ENCODE results near the gene SCNN1G.

Gene SCNN1G, protein sequence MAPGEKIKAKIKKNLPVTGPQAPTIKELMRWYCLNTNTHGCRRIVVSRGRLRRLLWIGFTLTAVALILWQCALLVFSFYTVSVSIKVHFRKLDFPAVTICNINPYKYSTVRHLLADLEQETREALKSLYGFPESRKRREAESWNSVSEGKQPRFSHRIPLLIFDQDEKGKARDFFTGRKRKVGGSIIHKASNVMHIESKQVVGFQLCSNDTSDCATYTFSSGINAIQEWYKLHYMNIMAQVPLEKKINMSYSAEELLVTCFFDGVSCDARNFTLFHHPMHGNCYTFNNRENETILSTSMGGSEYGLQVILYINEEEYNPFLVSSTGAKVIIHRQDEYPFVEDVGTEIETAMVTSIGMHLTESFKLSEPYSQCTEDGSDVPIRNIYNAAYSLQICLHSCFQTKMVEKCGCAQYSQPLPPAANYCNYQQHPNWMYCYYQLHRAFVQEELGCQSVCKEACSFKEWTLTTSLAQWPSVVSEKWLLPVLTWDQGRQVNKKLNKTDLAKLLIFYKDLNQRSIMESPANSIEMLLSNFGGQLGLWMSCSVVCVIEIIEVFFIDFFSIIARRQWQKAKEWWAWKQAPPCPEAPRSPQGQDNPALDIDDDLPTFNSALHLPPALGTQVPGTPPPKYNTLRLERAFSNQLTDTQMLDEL

DNA sequence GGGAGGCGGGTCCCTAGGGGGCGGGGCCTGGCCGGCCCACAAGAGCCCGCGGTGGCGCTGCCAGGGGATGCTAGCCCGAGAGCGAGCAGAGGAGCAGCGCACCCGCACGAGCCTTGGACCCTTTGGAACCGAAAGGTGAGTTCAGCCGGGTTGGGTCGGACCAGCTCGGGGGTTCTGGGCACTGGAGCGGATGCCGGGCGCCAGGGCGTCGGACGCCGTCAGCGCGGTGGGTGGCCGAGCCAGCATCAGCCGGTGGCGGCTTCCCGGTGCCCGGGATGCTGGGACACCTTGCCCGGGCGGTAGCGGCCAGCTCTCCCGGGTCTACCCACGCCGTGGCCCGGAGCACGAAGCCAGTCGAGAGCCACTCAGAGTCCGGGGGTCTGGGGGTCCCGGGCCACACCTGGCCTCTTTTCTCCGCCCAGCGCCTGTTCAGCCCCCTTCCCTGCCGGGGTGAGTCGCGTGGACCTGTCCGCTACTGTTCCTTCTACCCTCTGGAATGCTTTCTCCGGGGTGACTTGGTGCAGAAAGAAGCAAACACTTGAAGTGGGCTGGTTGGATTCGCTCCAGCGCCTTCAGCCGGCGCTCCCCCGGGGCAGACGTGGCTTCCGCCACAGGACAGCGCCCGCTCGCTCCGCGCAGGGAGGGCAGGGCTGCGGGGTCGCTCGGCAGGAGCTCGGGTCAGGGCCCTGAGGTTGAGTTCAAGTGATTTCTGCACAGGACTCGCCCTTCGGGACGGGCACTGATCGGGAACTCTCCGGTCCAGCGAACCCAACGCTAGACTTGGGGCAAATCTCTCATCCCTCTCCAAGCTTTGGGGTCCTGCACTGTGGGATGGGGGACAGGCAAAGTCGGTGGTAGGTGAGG lies at the start of gene SCNN1G:
Gene SCNN1G, plus strand, starts transcription at position 67 of the 864 bp plus-strand sequence. CDS start 3,527 bp downstream, outside the sequence.
- DNase-seq (ENCODE audit: low read depth): no peak
- in situ Hi-C loops (cut with HindIII; ENCODE audit: low sequenced_read_pairs): loop anchor here (25.0 kb wide), 1 partner anchor 254 kb away; no protein-coding TSS in a partner anchor
- TF ChIP-seq, protein P1, sequence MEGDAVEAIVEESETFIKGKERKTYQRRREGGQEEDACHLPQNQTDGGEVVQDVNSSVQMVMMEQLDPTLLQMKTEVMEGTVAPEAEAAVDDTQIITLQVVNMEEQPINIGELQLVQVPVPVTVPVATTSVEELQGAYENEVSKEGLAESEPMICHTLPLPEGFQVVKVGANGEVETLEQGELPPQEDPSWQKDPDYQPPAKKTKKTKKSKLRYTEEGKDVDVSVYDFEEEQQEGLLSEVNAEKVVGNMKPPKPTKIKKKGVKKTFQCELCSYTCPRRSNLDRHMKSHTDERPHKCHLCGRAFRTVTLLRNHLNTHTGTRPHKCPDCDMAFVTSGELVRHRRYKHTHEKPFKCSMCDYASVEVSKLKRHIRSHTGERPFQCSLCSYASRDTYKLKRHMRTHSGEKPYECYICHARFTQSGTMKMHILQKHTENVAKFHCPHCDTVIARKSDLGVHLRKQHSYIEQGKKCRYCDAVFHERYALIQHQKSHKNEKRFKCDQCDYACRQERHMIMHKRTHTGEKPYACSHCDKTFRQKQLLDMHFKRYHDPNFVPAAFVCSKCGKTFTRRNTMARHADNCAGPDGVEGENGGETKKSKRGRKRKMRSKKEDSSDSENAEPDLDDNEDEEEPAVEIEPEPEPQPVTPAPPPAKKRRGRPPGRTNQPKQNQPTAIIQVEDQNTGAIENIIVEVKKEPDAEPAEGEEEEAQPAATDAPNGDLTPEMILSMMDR (IDR thresholded peaks at IDR 0.05; ENCODE audit: low read depth, low read length, missing control alignments): no peak
- peak within 1 kb of the TSS; percentile 26 for H3K4me3 ChIP-seq (ENCODE audit: low read depth, low read length)

DNA sequence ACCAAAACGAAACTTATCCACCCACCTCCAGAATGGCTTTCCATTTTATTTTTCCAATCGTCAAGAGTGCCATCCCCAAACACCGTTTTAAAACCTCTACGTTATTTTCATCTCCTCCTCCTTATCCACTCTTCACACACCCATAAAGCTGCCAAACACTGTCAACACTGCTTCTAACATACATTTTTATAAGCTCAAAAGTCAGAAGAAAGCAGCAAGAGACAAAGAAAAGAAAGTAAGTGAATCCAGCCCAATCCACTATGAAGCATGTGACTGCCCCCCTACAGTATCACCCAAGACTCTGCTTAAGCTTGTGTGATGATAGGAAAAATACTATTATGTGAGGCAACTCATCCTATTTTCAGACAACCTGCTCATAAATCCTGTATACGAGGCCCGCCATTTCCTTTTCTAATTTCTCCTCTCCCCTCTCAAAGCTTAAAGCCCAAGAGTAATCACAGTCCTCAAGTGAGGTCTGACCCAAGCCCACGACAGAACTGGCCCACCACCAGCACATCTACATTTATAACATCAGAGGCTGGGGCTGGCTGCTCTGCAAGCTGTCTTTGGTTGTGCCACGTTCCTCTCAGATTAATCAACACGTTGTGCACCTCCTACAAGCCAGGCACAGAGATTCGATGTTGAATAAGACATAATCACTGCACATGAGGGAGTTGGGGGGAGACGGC lies 49.6 kb upstream of the SCNN1G start:
- TF ChIP-seq, protein P1 (IDR thresholded peaks at IDR 0.05; ENCODE audit: low read depth, low read length, missing control alignments): no peak
- in situ Hi-C loops (cut with HindIII; ENCODE audit: low sequenced_read_pairs): no loop called here
- no peak overlapping the region for H3K4me3 ChIP-seq (ENCODE audit: low read depth, low read length)
- no peak for DNase-seq (ENCODE audit: low read depth)

DNA sequence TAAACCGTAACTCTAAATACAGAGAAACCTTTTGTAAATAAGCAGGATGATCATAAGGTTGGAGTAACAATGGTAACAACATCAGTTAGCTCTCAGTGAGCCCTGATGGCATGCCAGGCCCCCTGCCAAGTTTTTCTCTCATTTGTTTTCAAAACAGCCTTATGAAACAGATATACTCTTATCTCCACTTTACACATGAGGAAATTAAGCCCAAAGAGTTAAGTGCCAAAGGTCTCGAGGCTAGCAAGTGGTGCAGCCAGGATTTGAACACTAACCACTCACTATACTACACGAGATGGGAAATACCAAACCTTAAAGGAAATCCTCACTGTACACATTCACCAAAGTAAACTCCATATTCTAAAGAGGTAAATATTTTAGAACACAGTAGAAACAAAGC lies 48.3 kb upstream of the SCNN1G start:
- TF ChIP-seq, protein P1 (IDR thresholded peaks at IDR 0.05; ENCODE audit: low read depth, low read length, missing control alignments): no peak
- in situ Hi-C loops (cut with HindIII; ENCODE audit: low sequenced_read_pairs): no loop called here

DNA sequence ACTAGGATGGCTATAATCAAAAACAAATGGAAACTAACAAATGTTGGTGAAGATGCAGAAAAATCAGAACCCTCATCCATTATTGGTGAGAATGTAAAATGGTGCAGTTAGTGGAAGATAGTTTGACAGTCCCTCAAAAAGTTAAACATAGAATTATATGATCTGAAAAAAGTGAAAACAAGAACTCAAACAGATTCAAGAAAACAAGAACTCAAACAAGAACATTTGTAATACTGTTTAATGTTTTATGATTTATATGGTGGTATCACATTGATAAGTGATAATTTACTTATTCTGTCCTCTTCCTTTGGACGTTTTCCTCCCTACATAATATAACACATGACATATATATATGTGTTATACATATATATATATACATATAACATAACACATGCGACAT lies 45.3 kb upstream of the SCNN1G start:
- no peak overlapping the region for H3K4me3 ChIP-seq (ENCODE audit: low read depth, low read length)
- in situ Hi-C loops (cut with HindIII; ENCODE audit: low sequenced_read_pairs): no loop called here

More for the DNA sequence above, 48.3 kb upstream of the SCNN1G start:
- no peak for DNase-seq (ENCODE audit: low read depth)
- H3K4me3 ChIP-seq (ENCODE audit: low read depth, low read length): no peak overlapping the region

DNA sequence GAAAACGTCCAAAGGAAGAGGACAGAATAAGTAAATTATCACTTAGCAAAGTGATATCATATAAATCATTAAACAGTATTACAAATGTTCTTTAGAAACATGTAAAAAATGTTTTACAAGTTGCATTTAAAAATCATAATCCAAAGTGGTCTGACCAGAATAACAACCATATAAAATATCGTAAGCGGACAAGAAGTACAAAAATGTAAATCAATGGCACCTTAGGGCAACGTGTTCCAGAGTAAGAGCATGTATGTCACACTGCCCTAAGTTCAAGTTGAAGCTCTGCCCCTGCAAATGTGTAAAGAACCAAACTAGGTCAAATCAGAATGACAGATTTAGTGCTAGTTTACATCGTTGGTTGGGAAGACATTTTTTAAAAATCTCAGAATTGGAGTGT lies 44.7 kb upstream of the SCNN1G start:
- in situ Hi-C loops (cut with HindIII; ENCODE audit: low sequenced_read_pairs): no loop called here
- TF ChIP-seq, protein P1 (IDR thresholded peaks at IDR 0.05; ENCODE audit: low read depth, low read length, missing control alignments): no peak
- no peak for DNase-seq (ENCODE audit: low read depth)
- no peak overlapping the region for H3K4me3 ChIP-seq (ENCODE audit: low read depth, low read length)

More for the DNA sequence above, 45.3 kb upstream of the SCNN1G start:
- TF ChIP-seq, protein P1 (IDR thresholded peaks at IDR 0.05; ENCODE audit: low read depth, low read length, missing control alignments): no peak
- DNase-seq (ENCODE audit: low read depth): no peak
